NCI-H128 (cell line): Measurements from ENCODE around the gene TUBA1C.
"Not testable (repeated sequence)": the region's sequence is repeated elsewhere in the genome, so short reads cannot be mapped to it uniquely, and the experiment has no call there.

Experiments used
- DNase-seq: peaks from one replicate; lab custom pipeline; 2025; ENCODE audit not compliant: unreplicated experiment; lab: John Stamatoyannopoulos, UW

The TUBA1C gene

DNA sequence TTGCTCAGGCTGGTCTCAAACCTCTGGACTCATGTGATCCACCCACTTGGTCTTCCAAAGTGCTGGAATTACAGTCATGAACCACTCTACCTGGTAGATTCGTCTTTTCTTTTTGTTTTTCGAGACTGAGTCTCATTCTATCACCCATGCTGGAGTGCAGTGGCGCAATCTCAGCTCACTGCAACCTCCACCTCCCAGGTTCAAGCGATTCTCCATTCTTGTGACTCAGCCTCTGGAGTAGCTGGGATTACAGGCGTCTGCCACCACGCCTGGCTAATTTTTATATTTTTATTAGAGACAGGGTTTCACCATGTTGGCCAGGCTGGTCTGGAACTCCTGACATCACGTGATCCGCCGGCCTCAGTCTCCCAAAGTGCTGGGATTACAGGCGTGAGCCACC is 9.4 kb upstream of the TUBA1C start:
- DNase-seq = not testable (repeated sequence)

DNA sequence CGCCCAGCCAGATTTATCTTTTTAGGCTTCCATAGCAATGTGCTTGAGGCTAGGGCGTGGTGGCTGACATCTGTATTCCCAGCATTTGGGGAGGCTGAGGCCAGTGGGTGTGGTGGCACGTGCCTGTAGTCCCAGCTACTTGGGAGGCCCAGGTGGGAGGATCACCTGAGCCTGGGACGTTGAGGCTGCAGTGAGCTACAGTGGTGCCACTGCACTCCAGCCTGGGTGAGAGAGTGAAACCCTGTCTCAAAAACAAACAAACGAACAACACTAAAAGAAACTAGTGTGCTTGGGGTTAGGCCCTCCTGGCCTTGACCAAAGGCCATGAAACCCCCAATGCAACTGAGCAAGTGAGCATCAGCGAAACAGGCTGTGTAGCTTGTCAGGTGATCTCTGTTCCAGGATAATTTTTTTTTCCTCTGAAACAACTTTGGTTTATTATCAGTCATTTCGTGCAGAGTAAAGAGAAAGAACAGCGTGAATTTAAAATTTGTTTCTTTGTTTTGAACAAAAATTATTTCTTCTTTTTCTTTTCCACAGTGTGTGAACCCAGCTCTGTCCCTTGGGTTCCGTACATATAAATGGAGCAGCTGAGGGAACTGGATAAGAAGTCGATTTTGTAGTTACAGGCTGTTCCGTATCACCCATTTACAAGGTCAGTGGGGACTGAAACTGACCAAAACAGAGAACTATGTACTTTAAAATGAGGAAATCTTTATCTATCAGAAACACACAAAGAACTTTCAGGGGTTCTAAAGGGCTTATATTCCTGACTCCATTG is 8.8 kb upstream of the TUBA1C start:
- DNase-seq = no peak

DNA sequence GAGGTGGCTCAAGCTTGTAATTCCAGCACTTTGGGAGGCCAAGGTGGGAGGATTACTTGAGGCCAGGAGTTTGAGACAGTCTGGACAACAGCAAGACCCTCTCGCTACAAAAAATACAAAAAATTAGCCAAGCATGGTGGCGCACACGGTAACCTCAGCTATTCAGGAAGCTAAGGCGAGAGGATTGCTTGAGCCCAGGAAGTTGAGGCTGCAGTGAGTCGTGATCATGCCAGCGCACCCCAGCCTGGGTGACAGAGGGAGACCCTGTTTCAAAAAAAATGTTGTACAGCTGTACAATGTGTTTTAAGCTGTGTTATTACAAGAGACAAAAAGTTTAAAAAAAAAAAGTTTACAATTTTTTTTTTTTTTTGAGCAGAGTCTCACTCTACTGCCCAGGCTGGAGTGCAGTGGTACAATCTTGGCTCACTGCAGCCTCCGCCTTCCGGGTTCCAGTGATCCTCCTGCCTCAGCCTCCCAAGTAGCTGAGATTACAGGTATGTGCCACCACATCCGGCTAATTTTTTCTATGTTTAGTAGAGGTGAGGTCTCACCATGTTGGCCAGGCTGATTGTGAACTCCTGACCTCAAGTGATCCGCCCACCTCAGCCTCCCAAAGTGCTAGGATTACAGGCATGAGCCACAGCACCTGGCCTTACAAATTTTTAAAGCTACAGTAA is 7.2 kb upstream of the TUBA1C start:
- DNase-seq = not testable (repeated sequence)

DNA sequence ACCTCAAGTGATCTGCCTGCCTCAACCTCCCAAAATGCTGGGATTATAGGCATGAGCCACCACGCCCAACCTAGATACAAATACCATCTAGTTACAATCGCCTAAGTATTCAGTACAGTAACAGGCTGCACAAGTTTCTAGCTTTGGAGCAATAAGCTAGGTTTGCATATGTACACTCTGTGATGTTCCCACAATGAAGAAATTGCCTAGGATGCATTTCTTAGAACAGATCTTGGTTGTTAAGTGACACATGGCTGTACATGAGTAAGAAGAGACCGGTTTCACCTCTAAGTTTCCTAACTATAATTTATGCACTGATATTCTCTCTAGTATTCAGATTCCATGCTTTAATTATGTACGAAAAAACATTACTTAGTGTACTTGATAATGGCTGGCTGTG is 5.4 kb upstream of the TUBA1C start:
- no peak for DNase-seq

DNA sequence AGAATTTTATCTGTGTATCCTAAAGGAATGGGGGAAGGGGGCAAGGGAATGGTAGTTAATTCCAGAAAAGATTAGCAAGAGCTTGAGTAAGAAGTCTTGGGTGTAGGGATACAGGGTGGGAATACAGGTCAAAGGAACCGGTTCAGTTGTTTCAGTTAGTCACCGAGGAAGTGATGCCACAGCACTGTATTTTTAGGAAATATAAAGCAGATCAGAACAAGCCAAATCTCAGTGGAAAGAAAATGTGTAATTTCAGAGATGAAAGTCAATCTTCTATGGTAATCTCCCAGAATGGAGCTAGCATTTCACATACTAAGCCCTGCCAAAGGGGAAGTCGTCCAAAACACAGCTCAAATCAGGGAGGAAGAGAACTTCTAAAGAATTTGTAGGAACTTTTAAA is 4.7 kb upstream of the TUBA1C start:
- DNase-seq = no peak

DNA sequence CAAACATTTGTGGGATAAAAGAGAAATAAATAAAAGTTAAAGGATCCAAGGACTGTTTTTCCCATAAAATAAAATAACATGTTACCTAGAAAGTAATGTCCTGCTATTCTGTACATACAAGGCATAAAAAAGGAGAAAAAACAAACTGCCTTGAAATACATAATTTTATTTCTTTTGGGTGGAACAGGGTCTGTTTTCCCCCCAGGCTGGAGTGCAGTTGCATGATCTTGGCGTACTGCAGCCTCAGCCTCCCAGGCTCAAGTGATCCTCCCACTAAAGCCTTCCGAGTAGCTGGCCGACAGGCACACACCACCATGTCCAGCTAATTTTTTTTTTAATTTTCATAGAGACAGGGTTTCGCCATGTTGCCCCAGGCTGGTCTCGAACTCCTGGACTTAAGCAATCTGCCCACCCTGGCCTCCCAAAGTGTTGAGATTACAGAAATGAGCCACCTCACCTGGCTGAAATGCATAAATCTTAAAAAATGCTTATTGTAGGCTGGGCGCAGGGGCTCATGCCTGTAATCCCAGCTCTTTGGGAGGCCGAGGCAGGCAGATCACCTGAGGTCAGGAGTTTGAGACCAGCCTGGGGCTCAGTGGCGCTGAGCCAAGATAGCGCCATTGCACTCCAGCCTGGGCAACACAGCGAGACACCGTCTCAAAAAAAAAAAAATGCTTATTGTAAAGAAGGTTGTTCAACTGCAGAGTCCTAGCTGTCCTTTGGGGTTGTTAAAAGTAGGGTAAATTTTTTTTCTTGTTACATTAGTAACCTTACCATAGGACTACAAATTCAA is 4.1 kb upstream of the TUBA1C start:
- DNase-seq = no peak

DNA sequence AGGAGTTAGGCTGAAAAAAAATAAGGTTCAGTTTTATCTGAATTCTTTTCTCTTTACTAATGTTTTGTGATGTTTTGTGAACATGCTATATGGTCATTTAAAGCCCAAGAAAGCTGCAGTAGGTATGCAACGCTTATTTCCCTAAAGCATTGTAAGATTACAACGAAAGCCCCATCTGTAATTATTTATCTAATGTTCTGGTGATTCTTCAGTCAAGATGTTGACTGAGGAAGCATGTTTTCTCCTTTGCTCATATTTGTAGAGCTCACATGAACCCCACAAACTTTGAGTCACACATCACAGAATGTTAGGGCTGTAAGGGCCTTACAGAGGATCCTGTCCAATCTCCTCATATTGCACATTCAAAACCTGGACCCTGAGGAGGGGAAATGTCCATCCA is 3.2 kb upstream of the TUBA1C start:
- DNase-seq = no peak

DNA sequence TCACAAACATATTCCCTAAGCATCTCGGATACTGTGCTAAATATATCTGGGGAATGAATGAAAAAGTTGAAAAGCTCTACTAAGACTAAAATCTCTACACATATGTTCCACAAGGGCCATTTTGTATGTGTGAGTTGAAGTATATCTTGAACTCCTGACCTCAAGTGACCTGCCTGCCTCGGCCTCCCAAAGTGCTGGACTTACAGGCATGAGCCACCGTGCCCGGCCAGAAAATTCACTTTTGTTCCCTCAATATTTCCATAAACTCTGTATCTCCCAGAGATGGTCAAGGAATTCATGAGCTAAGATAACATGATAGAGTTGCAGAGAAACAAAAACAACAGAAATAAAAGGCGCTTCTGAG is 1.5 kb upstream of the TUBA1C start:
- DNase-seq = no peak

DNA sequence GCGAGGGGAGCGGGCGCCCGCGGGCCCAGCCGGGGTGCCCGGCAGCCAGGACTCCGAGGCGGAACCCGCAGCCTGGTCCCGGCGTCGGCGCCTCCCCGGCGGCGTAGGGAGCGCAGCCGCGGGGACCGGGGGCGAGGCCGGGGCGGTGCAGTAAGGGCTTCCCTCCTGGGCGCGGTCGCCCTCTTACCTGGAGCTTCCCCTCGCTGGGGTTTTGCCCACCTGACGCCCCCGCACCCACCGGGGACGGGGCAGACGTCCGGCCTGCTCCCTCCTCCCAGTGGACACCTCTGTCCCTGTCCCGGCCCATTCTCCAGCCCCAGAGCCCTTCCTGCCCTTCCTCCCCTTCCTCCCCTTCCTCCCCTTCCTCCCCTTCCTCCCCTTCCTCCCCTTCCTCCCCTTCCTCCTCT is 413 bp upstream of the TUBA1C start:
- no peak for DNase-seq

DNA sequence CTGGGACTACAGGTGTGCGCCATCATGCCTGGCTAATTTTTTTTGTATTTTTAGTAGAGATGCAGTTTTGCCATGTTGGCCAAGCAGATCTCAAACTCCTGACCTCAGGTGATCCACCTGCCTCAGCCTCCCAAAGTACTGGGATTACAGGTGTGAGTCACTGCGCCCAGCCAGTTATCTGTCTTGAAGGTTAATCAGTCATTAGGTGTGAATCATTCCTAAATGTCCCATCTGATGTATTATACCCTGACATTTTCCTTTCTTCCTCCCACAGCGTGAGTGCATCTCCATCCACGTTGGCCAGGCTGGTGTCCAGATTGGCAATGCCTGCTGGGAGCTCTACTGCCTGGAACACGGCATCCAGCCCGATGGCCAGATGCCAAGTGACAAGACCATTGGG is 4.3 kb downstream of the TUBA1C start:
- DNase-seq = not testable (repeated sequence)

DNA sequence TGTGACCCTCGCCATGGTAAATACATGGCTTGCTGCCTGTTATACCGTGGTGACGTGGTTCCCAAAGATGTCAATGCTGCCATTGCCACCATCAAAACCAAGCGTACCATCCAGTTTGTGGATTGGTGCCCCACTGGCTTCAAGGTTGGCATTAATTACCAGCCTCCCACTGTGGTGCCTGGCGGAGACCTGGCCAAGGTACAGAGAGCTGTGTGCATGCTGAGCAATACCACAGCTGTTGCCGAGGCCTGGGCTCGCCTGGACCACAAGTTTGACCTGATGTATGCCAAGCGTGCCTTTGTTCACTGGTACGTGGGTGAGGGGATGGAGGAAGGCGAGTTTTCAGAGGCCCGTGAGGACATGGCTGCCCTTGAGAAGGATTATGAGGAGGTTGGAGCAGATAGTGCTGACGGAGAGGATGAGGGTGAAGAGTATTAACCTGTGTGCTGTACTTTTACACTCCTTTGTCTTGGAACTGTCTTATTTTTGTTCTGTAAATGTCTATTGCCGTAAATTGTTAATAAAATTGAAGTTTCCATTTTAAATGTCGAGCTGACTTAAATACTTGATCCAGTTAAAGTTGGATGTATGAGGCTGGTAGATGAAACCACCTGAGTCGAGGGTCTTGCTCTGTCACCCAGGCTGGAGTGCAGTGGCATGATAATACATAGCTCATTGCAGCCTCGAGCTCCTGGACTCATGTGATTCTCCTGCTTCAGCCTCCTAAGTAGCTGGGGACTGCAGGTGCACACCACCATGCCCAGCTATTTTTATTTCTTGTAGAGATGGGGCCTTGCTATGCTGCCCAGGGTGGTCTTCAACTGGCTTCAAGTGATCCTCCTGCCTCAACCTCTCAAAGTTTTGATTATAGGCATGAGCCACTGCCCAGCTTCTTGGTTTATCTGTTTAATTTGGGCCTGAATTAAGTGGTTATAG is 8.2 kb downstream of the TUBA1C start:
- DNase-seq = no peak

DNA sequence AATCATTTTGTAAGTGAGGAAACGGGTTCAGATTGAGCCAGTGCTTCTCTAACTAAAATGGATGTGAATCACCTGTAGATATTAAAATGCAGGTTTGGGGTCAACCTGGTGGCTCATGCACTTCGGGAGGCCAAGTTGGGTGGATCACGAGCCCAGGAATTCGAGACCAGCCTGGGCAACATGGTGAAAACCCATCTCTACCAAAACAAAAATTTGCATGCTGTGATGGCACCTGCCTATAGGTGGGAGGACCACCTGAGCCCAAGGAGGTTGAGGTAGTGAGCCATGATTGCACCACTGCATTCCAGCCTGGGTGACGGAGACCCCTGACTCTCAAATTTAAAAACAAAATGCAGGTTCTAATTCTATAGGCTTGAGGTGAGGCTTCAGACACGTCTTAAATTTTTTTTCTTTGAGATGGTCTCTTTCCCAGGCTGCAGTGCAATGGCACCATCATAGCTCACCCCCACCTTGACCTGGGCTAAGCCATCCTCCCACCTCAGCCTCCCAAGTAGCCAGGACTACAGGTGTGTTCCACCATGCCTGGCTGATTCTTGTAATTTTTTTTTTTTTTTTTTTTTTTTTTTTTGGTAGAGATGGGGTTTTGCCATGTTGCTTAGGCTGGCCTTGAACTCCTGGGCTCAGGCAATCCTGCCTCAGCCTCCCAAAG is 9.0 kb downstream of the TUBA1C start:
- no peak for DNase-seq

DNA sequence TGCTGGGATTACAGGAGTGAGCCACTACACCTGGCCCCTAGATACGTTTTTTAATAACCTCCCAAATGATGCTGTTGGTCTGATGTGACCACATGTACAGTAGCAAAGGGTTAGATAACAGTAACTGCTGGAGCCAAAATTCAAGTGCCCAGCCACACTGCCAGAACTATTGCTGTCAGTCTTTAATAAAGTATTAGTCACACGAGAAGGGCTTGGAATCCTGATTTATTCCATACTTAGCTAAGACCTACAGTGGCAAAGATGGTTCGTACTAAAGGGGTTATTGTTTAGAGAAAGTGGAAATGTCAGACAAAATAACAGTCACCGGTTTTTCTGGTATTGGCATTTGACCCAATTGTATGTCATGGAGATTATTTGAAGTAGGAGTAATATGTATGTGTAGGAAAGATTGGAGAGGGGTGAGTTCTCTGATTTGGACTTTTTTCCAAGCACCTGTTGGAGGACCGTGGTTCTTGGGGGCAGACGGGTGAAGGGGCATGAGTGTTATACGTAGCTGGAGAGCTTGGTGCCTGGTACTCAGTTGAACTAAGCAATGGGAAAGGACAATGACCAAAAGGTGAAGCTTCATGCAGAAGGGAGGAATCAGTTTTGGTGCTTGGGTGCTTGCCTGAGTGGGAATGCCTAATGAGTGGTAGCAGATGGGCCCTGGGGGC is 9.7 kb downstream of the TUBA1C start:
- no peak for DNase-seq

DNA sequence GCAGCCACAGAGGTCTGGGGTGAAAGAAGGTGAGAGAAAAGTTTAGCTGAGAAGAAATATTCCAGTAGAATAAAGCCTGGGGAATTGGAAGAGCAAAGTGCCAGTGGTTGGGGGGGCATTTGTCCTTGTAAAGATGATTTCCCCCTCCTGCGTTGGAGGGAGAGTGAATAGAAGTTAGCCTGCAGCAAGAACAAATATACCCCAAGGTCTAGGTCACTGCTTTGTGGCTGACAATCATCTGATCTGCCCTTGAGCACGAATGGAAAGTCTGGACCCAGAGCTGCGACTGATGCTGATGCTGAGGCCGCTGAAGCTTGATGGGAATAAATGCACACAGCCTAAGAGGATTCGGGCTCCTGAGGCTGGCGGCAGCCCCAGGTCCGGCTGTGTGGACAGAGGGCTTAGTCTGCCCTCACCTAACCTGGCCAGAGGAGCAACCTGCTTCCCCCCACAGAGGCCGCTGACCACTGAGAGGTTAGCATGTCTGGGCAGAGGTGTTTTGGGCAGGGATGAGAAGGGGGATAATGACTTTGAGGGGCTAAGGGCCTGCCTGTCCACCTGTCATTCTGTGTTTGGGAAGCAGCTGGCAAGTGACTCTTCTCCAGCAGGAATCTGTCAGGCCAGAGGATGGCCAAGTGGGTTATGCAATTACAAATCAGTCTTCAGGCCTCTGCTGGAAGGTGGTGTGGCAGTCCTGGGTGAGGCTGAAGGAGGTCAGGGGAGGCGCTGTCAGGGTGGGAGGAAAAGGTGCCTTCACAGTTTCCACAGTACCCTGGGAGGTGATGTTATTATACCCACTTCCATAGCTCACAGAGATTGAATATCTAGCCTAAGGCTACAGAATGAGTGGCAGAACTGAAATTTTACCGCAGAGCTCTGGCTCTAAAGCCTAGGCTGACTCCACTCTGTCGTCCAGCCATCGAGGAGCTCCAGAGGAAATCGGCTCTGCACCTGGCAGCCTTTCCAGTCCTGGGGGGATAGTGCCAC is 11.7 kb downstream of the TUBA1C start:
- DNase-seq = no peak

DNA sequence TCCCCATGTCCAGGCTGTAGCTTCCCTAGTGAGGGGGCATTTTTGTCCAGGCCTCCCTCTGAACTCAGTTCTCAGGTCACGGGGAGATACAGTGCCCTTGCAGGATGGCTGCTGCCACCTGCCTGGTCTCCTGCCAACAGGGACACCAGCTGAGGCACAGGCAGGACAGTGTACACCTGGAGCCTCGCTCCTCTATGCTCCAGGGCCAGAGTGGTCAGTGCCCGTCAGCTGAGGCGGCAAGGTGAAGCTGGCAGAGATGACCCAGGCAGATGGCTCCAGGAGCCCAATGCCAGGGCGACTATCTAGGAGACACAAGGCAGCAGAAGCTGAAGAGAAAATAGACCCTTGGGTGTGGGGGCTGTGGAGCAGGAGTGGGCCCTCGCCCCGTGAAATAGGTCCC is 12.6 kb downstream of the TUBA1C start:
- no peak for DNase-seq

DNA sequence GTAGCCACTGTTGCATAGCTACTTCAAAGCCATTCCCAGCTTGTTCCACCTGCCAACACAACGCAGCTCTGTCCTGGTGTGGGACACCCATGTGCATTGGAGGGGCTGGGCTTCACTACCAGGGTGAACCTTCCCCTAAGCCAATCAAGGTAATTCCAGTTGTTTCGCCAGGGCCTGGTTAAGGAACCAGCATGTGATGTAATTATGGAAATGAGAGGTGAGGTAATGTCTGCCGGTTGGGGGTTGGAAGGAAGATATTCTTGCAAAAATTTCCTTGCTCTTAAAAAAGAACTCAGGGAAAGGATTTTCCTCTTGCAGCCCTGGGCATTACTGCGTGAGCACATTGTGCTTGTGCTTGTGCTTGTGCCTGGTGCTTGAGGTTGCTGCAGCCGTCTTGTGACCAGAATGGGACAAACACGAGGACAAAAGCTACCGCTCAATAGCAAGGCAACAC is 14.9 kb downstream of the TUBA1C start:
- DNase-seq = no peak

DNA sequence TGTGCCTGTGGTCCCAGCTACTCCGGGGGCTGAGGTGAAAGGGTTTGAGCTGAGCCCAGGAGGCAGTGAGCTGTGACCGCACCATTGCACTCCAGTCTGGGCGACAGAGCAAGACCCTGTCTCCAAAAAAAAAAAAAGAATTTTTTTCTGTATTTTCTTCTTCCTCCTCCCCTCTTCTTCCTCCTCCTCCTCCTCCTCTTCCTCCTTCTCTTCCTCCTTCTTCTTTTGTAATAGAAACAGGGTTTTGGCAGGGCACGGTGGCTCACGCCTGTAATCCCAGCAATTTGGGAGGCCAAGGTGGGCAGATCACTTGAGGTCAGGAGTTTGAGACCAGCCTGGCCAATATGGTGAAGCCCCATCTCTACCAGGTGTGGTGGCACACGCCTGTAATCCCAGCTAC is 15.7 kb downstream of the TUBA1C start:
- not testable (repeated sequence) for DNase-seq

DNA sequence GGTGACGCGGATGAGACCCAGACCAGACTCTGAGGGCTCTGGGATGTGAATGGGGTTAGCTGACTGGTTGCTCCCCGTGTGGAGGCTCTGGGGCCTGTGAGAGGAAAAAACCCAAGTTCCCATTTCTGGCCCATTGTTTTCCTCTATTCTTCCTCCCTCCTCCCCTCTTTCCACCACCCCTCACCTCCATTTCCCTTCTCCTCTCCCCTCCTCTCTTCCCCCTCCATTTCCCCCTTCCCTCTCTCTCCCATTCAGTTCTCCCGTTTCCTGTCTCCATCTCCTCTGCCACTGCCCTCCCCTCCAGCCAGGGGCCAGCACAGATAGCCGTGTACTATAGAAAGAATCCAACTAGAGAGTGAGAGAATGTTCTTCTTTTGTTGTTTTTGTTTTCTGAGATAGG is 17.4 kb downstream of the TUBA1C start:
- no peak for DNase-seq
